RCC 7860 (cell line): ENCODE measurements around the gene FBN1.

ENCODE experiments used
- DNase-seq: peaks from one replicate; pipeline ENCODE4 v3.0.0-alpha.2; 2015; ENCODE audit warnings: low spot score
- FAIRE-seq: peaks from 2 replicates; lab custom pipeline; 2012; peaks lifted over from hg19 to GRCh38; lab: Jason Lieb, UNC

Gene FBN1

GRCh38 chr15:48522123-48522522 lies 123.4 kb downstream of the FBN1 start:
- DNase-seq (no peak), FAIRE-seq (no peak)

- DNase-seq (no peak), FAIRE-seq (no peak)
Measured at GRCh38 chr15:48520376-48521155, 124.9 kb downstream of the FBN1 start.

- FAIRE-seq = no peak
- DNase-seq = no peak
Measured at GRCh38 chr15:48516121-48516520, 129.4 kb downstream of the FBN1 start.

GRCh38 chr15:48515500-48515899 lies 130.0 kb downstream of the FBN1 start:
- DNase-seq (no peak), FAIRE-seq (no peak)

GRCh38 chr15:48514103-48514816 lies 131.2 kb downstream of the FBN1 start:
- DNase-seq = no peak
- FAIRE-seq = no peak

- DNase-seq (no peak), FAIRE-seq (no peak)
Measured at GRCh38 chr15:48510976-48511375, 134.5 kb downstream of the FBN1 start.

- DNase-seq (peak; percentile 18), FAIRE-seq (no peak)
Measured at GRCh38 chr15:48507416-48508065, 138.0 kb downstream of the FBN1 start.

GRCh38 chr15:48505067-48505466 lies 140.4 kb downstream of the FBN1 start:
- no peak for DNase-seq
- no peak for FAIRE-seq

GRCh38 chr15:48501208-48501607 lies 144.3 kb downstream of the FBN1 start:
- DNase-seq (no peak), FAIRE-seq (no peak)

GRCh38 chr15:48500595-48500994 lies 144.9 kb downstream of the FBN1 start:
- FAIRE-seq = no peak
- DNase-seq = no peak

- no peak for FAIRE-seq
- no peak for DNase-seq
Measured at GRCh38 chr15:48499978-48500377, 145.5 kb downstream of the FBN1 start.

GRCh38 chr15:48498828-48499227 lies 146.7 kb downstream of the FBN1 start:
- FAIRE-seq = no peak

GRCh38 chr15:48494631-48495030 lies 150.9 kb downstream of the FBN1 start:
- no peak for FAIRE-seq

More at GRCh38 chr15:48498828-48499227, 146.7 kb downstream of the FBN1 start:
- no peak for DNase-seq

GRCh38 chr15:48493763-48494225 lies 151.7 kb downstream of the FBN1 start:
- no peak for FAIRE-seq
- no peak for DNase-seq

More at GRCh38 chr15:48494631-48495030, 150.9 kb downstream of the FBN1 start:
- DNase-seq = no peak

- no peak for FAIRE-seq
- DNase-seq = peak; percentile 31
Measured at GRCh38 chr15:48493084-48493762, 152.3 kb downstream of the FBN1 start.

- FAIRE-seq (no peak), DNase-seq (no peak)
Measured at GRCh38 chr15:48486228-48486627, 159.3 kb downstream of the FBN1 start.

- FAIRE-seq (no peak), DNase-seq (no peak)
Measured at GRCh38 chr15:48481802-48482201, 163.7 kb downstream of the FBN1 start.

- DNase-seq (no peak), FAIRE-seq (no peak)
Measured at GRCh38 chr15:48479751-48480150, 165.8 kb downstream of the FBN1 start.

GRCh38 chr15:48478581-48478980 lies 166.9 kb downstream of the FBN1 start:
- FAIRE-seq (no peak), DNase-seq (no peak)

GRCh38 chr15:48477795-48478360 lies 167.6 kb downstream of the FBN1 start:
- no peak for DNase-seq
- FAIRE-seq = no peak
